Measurements from ENCODE around the gene THY1.

Gene THY1

DNA sequence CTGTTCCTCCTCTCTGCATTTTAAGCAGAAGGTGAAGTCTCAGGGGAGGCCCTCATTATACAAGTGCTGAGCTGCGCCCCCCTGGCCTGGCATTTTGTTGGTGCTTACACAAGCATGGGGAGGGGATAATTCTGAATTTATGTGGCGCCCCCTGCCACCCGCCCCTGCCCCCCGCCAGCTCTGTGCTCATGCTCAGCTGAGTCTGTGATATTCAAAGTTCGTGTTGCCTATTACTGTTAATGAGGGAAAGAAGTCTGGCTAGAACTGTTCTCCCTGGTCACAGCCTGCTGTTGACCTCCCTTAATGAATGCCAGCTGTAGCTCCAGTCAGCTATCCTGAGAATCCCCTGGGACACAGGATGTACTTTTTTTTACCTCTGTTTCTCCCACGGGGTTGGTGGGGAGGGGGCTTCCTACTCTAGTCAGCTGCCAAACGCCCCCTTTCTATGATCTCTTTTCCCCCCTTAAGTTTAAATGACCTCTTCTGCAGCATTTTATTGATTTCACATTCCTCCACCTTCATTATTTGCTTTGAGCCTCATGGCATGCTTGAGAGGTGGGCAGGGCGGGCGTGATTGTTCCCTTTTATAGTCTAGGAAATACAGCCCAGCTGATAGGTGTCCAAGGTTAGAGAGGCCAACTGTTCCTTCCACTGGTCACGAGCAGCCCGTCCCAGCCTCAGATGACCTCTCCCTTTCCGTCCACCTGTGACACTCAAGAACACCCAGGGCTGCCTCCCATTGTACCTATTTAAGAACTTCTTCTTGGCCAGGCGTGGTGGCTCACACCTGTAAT is 53.6 kb downstream of the THY1 start:
- Histone ChIP-seq H3K27ac (ENCODE audit: low read depth, low read length, severe bottlenecking) (no peak overlapping the region), H3K4me1 (ENCODE audit: control insufficient read depth, insufficient read depth, low read length, poor library complexity, severe bottlenecking) (peaks cover 14% of the 10 kb centered on the region), H3K36me3 (ENCODE audit: control insufficient read depth, insufficient read depth, low read length) (no peaks in the 10 kb centered on the region), H3K9me3 (ENCODE audit: control insufficient read depth, low read length) (no peaks in the 10 kb centered on the region), H3K4me3 (ENCODE audit: extremely low read depth, insufficient read depth, low read length, poor library complexity, severe bottlenecking) (no peak overlapping the region)
- WGBS, 2 experiments (ENCODE audit: insufficient coverage in 2 of 2), result 82 to 88% methylated on average over 12 to 13 of the region's 13 CpGs

DNA sequence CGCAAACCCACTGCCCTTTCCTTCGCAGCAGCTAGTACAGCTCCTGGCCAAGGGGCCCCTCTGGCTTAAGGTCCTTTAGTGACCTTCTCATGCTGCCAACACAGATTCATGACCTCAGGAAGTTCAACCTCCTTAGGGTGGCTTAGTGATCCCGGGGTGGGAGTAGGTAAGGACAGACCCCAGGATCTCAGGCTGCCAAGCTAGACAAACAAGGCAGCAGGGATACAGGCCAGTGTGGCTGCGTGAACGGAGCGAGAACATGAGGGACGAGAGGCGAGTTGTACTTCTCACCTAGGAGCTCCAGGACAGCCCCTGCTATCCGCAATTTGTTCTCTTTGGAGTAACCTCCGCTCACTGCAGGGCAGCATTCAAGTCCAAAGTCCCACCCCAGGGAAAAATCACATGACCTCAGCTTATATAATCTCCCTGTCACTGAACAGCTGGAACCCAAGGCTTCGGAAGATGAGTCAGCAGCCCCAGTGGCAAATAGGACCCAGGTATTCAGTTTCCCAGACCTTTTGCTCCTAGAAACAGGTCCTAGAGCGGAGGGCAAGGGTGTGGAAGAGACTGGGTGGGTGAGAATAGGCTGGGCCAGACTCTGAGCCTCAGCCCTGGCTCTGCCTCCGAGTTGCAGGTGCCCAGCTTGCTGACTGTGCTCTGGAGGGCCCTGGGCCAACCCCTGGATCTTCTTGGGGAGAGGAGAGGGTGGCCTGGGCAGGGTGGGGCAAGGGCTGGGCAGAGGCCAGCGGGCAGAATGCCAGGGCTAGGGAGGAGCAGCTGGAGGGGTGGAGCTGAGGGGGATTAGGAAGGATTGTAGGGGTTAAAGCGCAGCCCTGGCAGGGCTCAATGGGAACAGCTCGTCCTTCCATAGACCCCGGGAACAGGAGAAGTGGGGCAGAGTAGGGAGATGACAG is 54.6 kb downstream of the THY1 start:
- H3K4me3 ChIP-seq (ENCODE audit: extremely low read depth, insufficient read depth, low read length, poor library complexity, severe bottlenecking), result no peak overlapping the region
- H3K27ac ChIP-seq (ENCODE audit: low read depth, low read length, severe bottlenecking), result no peak overlapping the region
- no peaks in the 10 kb centered on the region for H3K36me3 ChIP-seq (ENCODE audit: control insufficient read depth, insufficient read depth, low read length)
- WGBS, 2 experiments (ENCODE audit: insufficient coverage in 2 of 2), result 75 to 85% methylated on average over 15 to 16 of the region's 17 CpGs
- peaks cover 19% of the 10 kb centered on the region for H3K4me1 ChIP-seq (ENCODE audit: control insufficient read depth, insufficient read depth, low read length, poor library complexity, severe bottlenecking)
- no peaks in the 10 kb centered on the region for H3K9me3 ChIP-seq (ENCODE audit: control insufficient read depth, low read length)

DNA sequence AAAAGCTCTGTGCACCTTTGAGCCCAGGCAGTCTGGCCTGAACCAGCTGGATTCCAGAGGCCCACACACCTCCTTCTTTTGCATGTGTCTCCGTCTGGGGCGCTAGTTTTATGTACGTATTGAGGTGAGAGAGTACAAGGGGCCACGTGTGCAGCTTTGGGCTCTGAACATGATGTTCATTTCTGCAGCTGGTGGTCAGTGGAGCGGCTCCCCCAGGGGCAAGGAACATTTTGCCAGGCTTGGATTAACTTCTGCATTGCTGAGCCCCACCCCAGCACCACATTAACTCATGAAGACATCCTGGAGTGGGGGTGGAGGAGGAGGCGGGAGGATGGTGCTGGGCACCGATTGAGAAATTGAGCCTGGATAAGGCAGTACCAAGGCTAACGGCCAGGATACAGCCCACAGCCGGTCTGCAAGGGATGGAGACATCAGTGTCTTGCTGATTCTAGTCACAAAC is 55.3 kb downstream of the THY1 start:
- Histone ChIP-seq H3K4me1 (ENCODE audit: control insufficient read depth, insufficient read depth, low read length, poor library complexity, severe bottlenecking) (peaks cover 24% of the 10 kb centered on the region), H3K4me3 (ENCODE audit: extremely low read depth, insufficient read depth, low read length, poor library complexity, severe bottlenecking) (no peak overlapping the region), H3K36me3 (ENCODE audit: control insufficient read depth, insufficient read depth, low read length) (no peaks in the 10 kb centered on the region), H3K9me3 (ENCODE audit: control insufficient read depth, low read length) (no peaks in the 10 kb centered on the region), H3K27ac (ENCODE audit: low read depth, low read length, severe bottlenecking) (no peak overlapping the region)
- 78 to 89% methylated on average over 8 of the region's 9 CpGs for WGBS, 2 experiments (ENCODE audit: insufficient coverage in 2 of 2)

All from mesodermal cell (in vitro differentiated cells).